Neural cell (in vitro differentiated cells): ENCODE results near the gene USP9X. TPM values are rescaled to one million over a fixed set of nuclear protein-coding genes. Genes with fewer than 3 reads are reported as not detected.

Experiments used
- H2AFZ ChIP-seq: fragments of 200-600, 300-800 bp; sonication (generic), shearing (Covaris generic); 2 replicates; pipeline ENCODE4 v1.6.0; 2014; ENCODE audit warnings: low read depth, mild to moderate bottlenecking, antibody characterized with exemption, low read length, moderate library complexity
- H3F3A ChIP-seq: fragments of 200-600 bp; shearing (Covaris generic); 2 replicates; pipeline ENCODE4 v1.6.1; 2016; ENCODE audit warnings: mild to moderate bottlenecking, moderate library complexity, mixed read lengths, antibody characterized with exemption, low read length; ENCODE audit not compliant: insufficient read depth, poor library complexity, severe bottlenecking
- H3K27ac ChIP-seq: fragments of 200-600, 300-800 bp; sonication (generic), shearing (Covaris generic); 2 replicates; pipeline ENCODE4 v1.5.1; 2014; ENCODE audit warnings: mild to moderate bottlenecking, low read length, moderate library complexity
- H3K27me3 ChIP-seq: fragments of 300-800, 200-600 bp; sonication (generic), shearing (Covaris generic); 2 replicates; pipeline ENCODE4 v1.6.0; 2014; ENCODE audit warnings: mild to moderate bottlenecking, low read depth, low read length, moderate library complexity; ENCODE audit not compliant: insufficient read depth
- H3K36me3 ChIP-seq: fragments of 300-800, 200-600 bp; sonication (generic), shearing (Covaris generic); 2 replicates; pipeline ENCODE4 v1.5.1; 2014; ENCODE audit warnings: mild to moderate bottlenecking, antibody characterized with exemption, low read length, moderate library complexity; ENCODE audit not compliant: insufficient read depth
- H3K4me2 ChIP-seq: fragments of 300-800, 200-600 bp; sonication (generic), shearing (Covaris generic); 2 replicates; pipeline ENCODE4 v1.6.0; 2014; ENCODE audit warnings: mild to moderate bottlenecking, low read length
- H3K4me3 ChIP-seq: fragments of 300-800, 200-600 bp; sonication (generic), shearing (Covaris generic); 2 replicates; pipeline ENCODE4 v1.5.1; 2014; ENCODE audit warnings: mild to moderate bottlenecking, low read length, moderate library complexity
- H3K79me2 ChIP-seq: fragments of 200-600 bp; shearing (Covaris generic); replicated peaks from 2 replicates; pipeline ENCODE4 v1.6.0; 2014; ENCODE audit warnings: mild to moderate bottlenecking, low read length, moderate library complexity; ENCODE audit not compliant: insufficient read depth
- H3K9ac ChIP-seq: fragments of 300-800, 200-600 bp; sonication (generic), shearing (Covaris generic); 2 replicates; pipeline ENCODE4 v1.6.1; 2016; ENCODE audit warnings: mild to moderate bottlenecking, low read length, mixed read lengths
- H3K9me2 ChIP-seq: fragments of 200-600 bp; shearing (Covaris generic); 2 replicates; pipeline ENCODE4 v1.6.1; 2016; ENCODE audit warnings: mild to moderate bottlenecking, low read length, mixed read lengths; ENCODE audit not compliant: insufficient read depth
- H3K9me3 ChIP-seq: fragments of 200-600, 300-800 bp; sonication (generic), shearing (Covaris generic); 2 replicates; pipeline ENCODE4 v1.6.1; 2016; ENCODE audit warnings: mild to moderate bottlenecking, mixed run types, low read length, moderate library complexity, mixed read lengths
- H4K20me1 ChIP-seq: fragments of 200-600 bp; shearing (Covaris generic); 2 replicates; pipeline ENCODE4 v1.6.1; 2016; ENCODE audit warnings: mild to moderate bottlenecking, mixed run types; ENCODE audit not compliant: insufficient read depth
- CTCF ChIP-seq: fragments of 450-650 bp; IDR thresholded peaks from 2 replicates; pipeline ENCODE4 v1.5.1; 2014; ENCODE audit warnings: antibody characterized with exemption, mild to moderate bottlenecking, moderate library complexity; ENCODE audit not compliant: poor library complexity, severe bottlenecking
- EP300 ChIP-seq: fragments of 450-650 bp; conservative IDR thresholded peaks from 2 replicates; pipeline ENCODE4 v1.6.1; 2014; ENCODE audit warnings: antibody characterized with exemption, mild to moderate bottlenecking, moderate library complexity; ENCODE audit not compliant: poor library complexity, severe bottlenecking
- EZH2 ChIP-seq: fragments of 200-600, 300-800 bp; shearing (Covaris generic), sonication (generic); IDR thresholded peaks from 2 replicates; pipeline ENCODE4 v1.6.1; 2014; ENCODE audit warnings: antibody characterized with exemption, low read length, borderline replicate concordance, mild to moderate bottlenecking; ENCODE audit not compliant: insufficient read depth, poor library complexity, severe bottlenecking
- MXI1 ChIP-seq: fragments of 450-650 bp; conservative IDR thresholded peaks from 2 replicates; pipeline ENCODE4 v1.6.1; 2014; ENCODE audit warnings: antibody characterized with exemption, mild to moderate bottlenecking; ENCODE audit not compliant: poor library complexity, severe bottlenecking
- POLR2AphosphoS5 ChIP-seq: IDR thresholded peaks from 2 replicates; pipeline ENCODE4 v1.6.1; 2012
- RAD21 ChIP-seq: fragments of 450-650 bp; conservative IDR thresholded peaks from 2 replicates; pipeline ENCODE4 v1.6.1; 2014; ENCODE audit warnings: antibody characterized with exemption, mild to moderate bottlenecking, moderate library complexity
- REST ChIP-seq: IDR thresholded peaks from 2 replicates; pipeline ENCODE4 v1.6.1; 2012; ENCODE audit warnings: borderline replicate concordance
- SMC3 ChIP-seq: fragments of 450-650 bp; conservative IDR thresholded peaks from 2 replicates; pipeline ENCODE4 v1.6.1; 2014; ENCODE audit warnings: antibody characterized with exemption, mild to moderate bottlenecking, moderate library complexity; ENCODE audit not compliant: poor library complexity
- TAF1 ChIP-seq: IDR thresholded peaks from 2 replicates; pipeline ENCODE4 v1.6.1; 2012; ENCODE audit warnings: low read depth
- polyA plus RNA-seq: library from polyadenylated mRNA; depleted of rRNA; stranded (reverse); fragments of >200 nt; gene quantifications from 2 replicates; pipeline ENCODE4 v1.2.3, GENCODE V29; 2014

The USP9X gene
- polyA plus RNA-seq, 1 donor from 2014 or later, result 36.1 TPM

- Histone ChIP-seq H4K20me1 (no peaks in the 10 kb centered on the region), H3K9me2 (no peaks in the 10 kb centered on the region), H3K27me3 (no peaks in the 10 kb centered on the region), H2AFZ (no peak overlapping the region), H3K9me3 (no peaks in the 10 kb centered on the region), H3K4me3 (no peak overlapping the region), H3K79me2 (no peaks in the 10 kb centered on the region), H3K4me2 (no peak overlapping the region), H3K36me3 (no peaks in the 10 kb centered on the region), H3K27ac (no peak overlapping the region), H3K9ac (no peak overlapping the region), H3F3A (no peaks in the 10 kb centered on the region)
- TF ChIP-seq POLR2AphosphoS5, result no peak
- no peak for TF ChIP-seq SMC3
- TF ChIP-seq REST, result no peak
- no peak for TF ChIP-seq EZH2
- no peak for TF ChIP-seq CTCF
- no peak for TF ChIP-seq TAF1
- no peak for TF ChIP-seq RAD21
- no peak for TF ChIP-seq MXI1
Observed at GRCh38 chrX:41043674-41044345, 41.4 kb upstream of the USP9X start.

- no peak overlapping the region for H3K4me3 ChIP-seq
- no peak for TF ChIP-seq SMC3
- TF ChIP-seq EZH2, result no peak
- no peak for TF ChIP-seq CTCF
- no peak for TF ChIP-seq MXI1
- TF ChIP-seq EP300, result no peak
- TF ChIP-seq POLR2AphosphoS5, result no peak
- TF ChIP-seq REST, result no peak
- no peak for TF ChIP-seq TAF1
- no peak for TF ChIP-seq RAD21
- no peak overlapping the region for H3K27ac ChIP-seq
- no peak overlapping the region for H3K4me2 ChIP-seq
- H3K9ac ChIP-seq, result no peak overlapping the region
- no peaks in the 10 kb centered on the region for H3F3A ChIP-seq
- H3K27me3 ChIP-seq, result no peaks in the 10 kb centered on the region
- no peak overlapping the region for H2AFZ ChIP-seq
- no peaks in the 10 kb centered on the region for H3K79me2 ChIP-seq
- no peaks in the 10 kb centered on the region for H3K9me3 ChIP-seq
- no peaks in the 10 kb centered on the region for H4K20me1 ChIP-seq
- no peaks in the 10 kb centered on the region for H3K9me2 ChIP-seq
- H3K36me3 ChIP-seq, result no peaks in the 10 kb centered on the region
Observed at GRCh38 chrX:41045960-41046567, 39.2 kb upstream of the USP9X start.
